DMS79 (cell line): ENCODE measurements around the gene ANKHD1.
"Not testable (repeated sequence)": the region's sequence is repeated elsewhere in the genome, so short reads cannot be mapped to it uniquely, and the experiment has no call there.

Source experiments
- DNase-seq: peaks from one replicate; lab custom pipeline; 2025; lab: John Stamatoyannopoulos, UW

ANKHD1 gene

DNA sequence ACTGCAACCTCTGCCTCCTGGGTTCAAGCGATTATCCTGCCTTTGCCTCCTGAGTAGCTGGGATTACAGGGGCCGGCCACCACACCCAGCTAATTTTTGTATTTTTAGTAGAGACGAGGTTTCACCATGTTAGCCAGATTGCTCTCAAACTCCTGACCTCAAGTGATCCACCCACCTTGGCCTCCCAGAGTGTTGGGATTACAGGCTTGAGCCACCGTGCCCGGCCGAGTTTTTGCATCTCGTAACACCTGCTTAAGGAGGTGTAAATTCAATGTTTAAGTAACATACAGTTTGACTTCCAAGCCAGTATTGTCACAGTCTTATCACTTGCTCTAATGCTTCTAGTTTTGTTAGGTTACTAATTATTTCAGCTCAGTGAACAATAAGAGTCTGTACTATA, 19.7 kb downstream of the ANKHD1 start:
- not testable (repeated sequence) for DNase-seq

DNA sequence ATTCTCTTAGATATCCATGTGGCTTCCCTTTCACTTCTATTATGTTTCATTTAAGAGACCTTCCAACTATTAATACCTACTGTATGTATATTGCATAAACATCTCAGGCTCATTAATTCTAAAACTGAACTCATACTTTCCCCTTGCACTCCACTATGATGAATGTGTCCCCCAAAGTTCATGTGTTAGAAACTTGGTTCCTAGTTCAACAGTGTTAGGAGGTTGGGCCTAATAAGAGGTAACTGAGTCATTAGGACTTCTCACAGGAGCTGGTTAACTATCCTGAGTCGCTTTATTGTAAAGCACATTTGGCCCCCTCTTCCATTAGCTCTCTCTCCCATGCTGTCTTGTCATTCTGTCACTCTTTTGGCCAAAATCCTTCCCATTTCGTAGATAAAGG, 22.0 kb downstream of the ANKHD1 start:
- DNase-seq = no peak

GRCh38 chr5:140424135-140424534, 22.5 kb downstream of the ANKHD1 start:
- DNase-seq = no peak

DNA sequence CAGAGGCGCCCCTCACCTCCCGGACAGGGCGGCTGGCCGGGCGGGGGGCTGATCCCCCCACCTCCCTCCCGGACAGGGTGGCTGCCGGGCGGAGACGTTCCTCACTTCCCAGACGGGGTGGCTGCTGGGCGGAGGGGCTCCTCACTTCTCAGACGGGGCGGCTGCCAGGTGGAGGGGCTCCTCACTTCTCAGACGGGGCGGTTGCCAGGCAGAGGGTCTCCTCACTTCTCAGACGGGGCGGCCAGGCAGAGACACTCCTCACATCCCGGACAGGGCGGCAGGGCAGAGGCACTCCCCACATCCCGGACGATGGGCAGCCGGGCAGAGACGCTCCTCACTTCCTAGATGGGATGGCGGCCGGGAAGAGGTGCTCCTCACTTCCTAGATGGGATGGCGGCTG, 26.1 kb downstream of the ANKHD1 start:
- not testable (repeated sequence) for DNase-seq

DNA sequence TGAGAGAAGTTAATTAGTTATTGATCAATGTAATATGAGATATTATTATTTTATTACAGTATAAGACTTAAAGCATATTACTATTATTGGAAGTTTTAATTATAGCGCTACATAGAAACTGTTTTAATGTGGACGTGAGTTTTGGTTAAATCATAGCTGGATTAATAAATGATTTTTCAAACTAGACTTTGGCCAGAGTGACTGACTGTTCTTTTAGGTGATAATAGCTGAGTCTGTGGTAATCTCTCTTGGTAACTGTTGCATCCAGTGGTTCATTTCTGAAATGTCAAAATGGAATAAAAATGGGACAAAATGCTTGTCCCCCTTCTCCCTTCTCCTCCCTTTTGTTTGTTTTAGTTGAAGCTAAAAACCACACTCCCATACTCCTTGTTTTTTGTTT, 28.1 kb downstream of the ANKHD1 start:
- no peak for DNase-seq

GRCh38 chr5:140432212-140432611, 30.6 kb downstream of the ANKHD1 start:
- DNase-seq = no peak

GRCh38 chr5:140432916-140433315, 31.3 kb downstream of the ANKHD1 start:
- no peak for DNase-seq

GRCh38 chr5:140457368-140457767, 55.7 kb downstream of the ANKHD1 start:
- DNase-seq = not testable (repeated sequence)

GRCh38 chr5:140466981-140467742, 65.5 kb downstream of the ANKHD1 start:
- no peak for DNase-seq

DNA sequence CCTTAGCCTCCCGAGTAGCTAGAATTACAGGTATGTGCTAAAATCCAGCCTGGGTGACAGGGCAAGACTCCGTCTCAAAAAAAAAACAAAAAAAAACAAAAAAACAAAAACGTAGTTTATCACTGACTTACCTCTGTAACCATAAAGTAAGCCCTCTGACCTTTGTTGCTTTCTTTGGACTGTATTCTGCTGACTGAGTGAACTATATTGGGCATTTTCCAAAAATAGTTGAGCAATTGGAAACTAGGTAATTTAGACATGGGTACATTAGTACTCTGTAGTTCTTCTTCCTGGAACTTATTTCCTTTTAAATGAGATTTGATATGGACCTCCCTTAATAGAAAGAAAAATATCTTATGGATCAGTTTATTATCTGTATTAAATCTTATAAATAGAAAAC, 66.6 kb downstream of the ANKHD1 start:
- DNase-seq = no peak

DNA sequence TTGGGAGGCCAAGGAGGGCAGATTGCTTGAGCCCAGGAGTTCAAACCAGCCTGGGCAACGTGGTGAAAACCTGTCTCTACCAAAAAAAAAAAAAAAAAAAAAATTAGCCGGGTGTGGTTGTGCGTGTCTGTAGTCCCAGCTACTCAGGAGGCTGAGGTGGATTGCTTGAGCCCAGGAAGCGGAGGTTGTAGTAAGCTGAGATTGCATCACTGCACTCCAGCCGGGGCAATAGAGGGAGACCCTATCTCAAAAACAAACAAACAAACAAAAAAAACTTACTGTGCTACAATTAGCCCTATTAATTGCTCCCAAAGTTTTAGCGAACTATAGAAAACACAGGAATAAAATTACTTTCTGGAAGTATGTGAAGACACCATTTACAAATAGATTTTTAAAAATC, 67.6 kb downstream of the ANKHD1 start:
- DNase-seq = no peak

- no peak for DNase-seq
Observed at GRCh38 chr5:140480310-140481014, 78.8 kb downstream of the ANKHD1 start.

GRCh38 chr5:140481758-140482157, 80.1 kb downstream of the ANKHD1 start:
- DNase-seq = no peak

DNA sequence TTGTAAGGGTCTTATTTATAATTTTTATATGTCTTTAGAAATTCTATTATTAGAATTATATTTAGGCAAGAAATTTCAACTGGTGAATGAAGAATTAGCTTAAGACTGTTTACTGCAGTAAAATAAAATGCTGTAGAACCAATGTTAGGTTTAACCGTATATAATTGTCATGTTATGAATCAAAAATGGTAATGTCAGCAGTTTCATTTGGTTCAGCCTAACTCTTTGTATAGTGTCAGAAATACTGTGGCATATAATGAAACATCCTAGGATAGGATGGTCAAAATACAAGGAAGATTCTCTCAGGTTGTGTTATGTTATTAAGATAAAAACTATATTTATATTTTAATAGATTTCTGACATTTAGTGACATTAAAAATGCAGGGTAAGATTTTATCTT, 81.4 kb downstream of the ANKHD1 start:
- DNase-seq = no peak

GRCh38 chr5:140488141-140488540, 86.5 kb downstream of the ANKHD1 start:
- not testable (repeated sequence) for DNase-seq

- DNase-seq = no peak
Observed at GRCh38 chr5:140488914-140489313, 87.3 kb downstream of the ANKHD1 start.

DNA sequence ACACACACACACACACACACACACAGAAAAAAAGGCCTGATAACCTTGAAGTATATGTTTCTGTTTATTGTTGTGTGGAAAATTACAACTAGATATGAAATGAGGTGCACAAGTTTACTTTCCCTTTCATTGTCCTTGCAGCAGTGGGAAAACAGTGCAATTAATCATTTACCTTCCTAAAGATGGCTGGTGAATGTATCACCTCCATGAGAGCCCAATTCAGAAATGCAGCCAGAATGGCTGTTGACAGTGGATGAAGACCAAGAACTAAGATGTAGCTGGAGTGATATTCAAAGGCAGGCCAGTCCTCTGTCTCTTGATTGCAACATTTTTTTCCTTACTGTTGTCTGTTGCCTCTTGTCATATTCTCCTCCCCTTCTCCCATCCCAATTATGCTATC, 96.3 kb downstream of the ANKHD1 start:
- DNase-seq = no peak

- no peak for DNase-seq
Observed at GRCh38 chr5:140498591-140498990, 97.0 kb downstream of the ANKHD1 start.

GRCh38 chr5:140502834-140503233, 101.2 kb downstream of the ANKHD1 start:
- DNase-seq = no peak

GRCh38 chr5:140509898-140510297, 108.3 kb downstream of the ANKHD1 start:
- DNase-seq = no peak

- DNase-seq = no peak
Observed at GRCh38 chr5:140513124-140513523, 111.5 kb downstream of the ANKHD1 start.

GRCh38 chr5:140524003-140524402, 122.4 kb downstream of the ANKHD1 start:
- no peak for DNase-seq

DNA sequence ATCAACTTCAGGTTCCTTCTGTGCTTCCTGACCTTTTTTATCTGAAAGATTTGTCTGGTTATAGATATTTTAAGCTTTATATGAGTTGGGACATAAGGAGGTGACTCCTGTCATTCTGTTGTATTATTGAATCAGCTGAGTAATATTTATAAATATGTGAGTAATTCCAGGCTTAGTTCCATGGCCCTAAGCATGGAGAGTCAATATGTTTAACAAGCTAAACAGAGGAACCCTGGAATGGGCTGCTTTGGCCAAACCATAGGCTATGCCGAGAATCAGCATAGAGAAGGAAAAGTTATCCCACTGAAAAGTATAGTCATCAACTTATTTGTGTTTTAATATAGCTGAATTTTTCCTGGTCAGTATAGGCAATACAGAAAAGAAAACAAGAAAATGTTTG, 138.6 kb downstream of the ANKHD1 start:
- DNase-seq = no peak

- no peak for DNase-seq
Observed at GRCh38 chr5:140542972-140543371, 141.3 kb downstream of the ANKHD1 start.
